IMR-90 (cell line): ENCODE results near the gene CD79B. TPM values are rescaled to one million over a fixed set of nuclear protein-coding genes. Genes with fewer than 3 reads are reported as not detected.
"Not testable (repeated sequence)": the region's sequence is repeated elsewhere in the genome, so short reads cannot be mapped to it uniquely, and the experiment has no call there.

ENCODE experiments used
- ATAC-seq: fragments of 200-7000 bp; cut with Tn5 transposase; 2 replicates; pipeline ENCODE4 v1.9.1; 2020; ENCODE audit warnings: low read depth, mild to moderate bottlenecking, moderate library complexity
- BruUV-seq: library from RNA; stranded (reverse); fragments of 400-500 nt; replicated peaks from 2 replicates; lab custom pipeline; 2021; lab: Mats Ljungman, UMichigan
- CTCF ChIA-PET: fragments of 300-600 bp; formaldehyde crosslinking; extraction: SDS; loops from one replicate; lab custom pipeline; 2021; ENCODE audit warnings: antibody characterized with exemption; lab: Yijun Ruan, JAX
- POLR2A ChIA-PET: fragments of 300-600 bp; sonication (Branson Sonifier 250); formaldehyde crosslinking; loops from one replicate; lab custom pipeline; 2022; ENCODE audit warnings: antibody characterized with exemption; ENCODE audit not compliant: unreplicated experiment; lab: Charles Lee
- DNase-seq: peaks from one replicate; pipeline ENCODE4 v3.0.0; 2013
- H2AFZ ChIP-seq: replicated peaks from 2 replicates; pipeline ENCODE3; 2013; ENCODE audit warnings: low read length, mild to moderate bottlenecking; ENCODE audit not compliant: poor library complexity
- H2AK5ac ChIP-seq: 2 replicates; pipeline ENCODE4 v1.6.1; 2013; ENCODE audit warnings: low read depth, low read length, inconsistent platforms
- H2AK9ac ChIP-seq: replicated peaks from 2 replicates; pipeline ENCODE3; 2013; ENCODE audit warnings: mild to moderate bottlenecking, low read depth, low read length, moderate library complexity; ENCODE audit not compliant: poor library complexity
- H2BK120ac ChIP-seq: 2 replicates; pipeline ENCODE4 v1.6.1; 2013; ENCODE audit warnings: low read depth, low read length, inconsistent platforms
- H2BK15ac ChIP-seq: 3 replicates; pipeline ENCODE4 v1.6.1; 2013; ENCODE audit warnings: low read depth, low read length, inconsistent platforms
- H2BK20ac ChIP-seq: 2 replicates; pipeline ENCODE4 v1.6.1; 2013; ENCODE audit warnings: low read depth, mild to moderate bottlenecking, inconsistent platforms, low read length, moderate library complexity
- H2BK5ac ChIP-seq: 2 replicates; pipeline ENCODE4 v1.6.1; 2013; ENCODE audit warnings: mild to moderate bottlenecking, low read depth, low read length, inconsistent platforms; ENCODE audit not compliant: poor library complexity, severe bottlenecking
- H3K14ac ChIP-seq: replicated peaks from 2 replicates; pipeline ENCODE4 v1.6.1; 2013; ENCODE audit warnings: low read depth, low read length, inconsistent platforms
- H3K18ac ChIP-seq: 2 replicates; pipeline ENCODE4 v1.6.1; 2013; ENCODE audit warnings: low read depth, low read length, control low read depth
- H3K23ac ChIP-seq: 2 replicates; pipeline ENCODE4 v1.6.1; 2013; ENCODE audit warnings: low read depth, low read length, inconsistent platforms
- H3K27ac ChIP-seq: 2 replicates; pipeline ENCODE4 v1.5.1; 2013; ENCODE audit warnings: mild to moderate bottlenecking, control low read depth, low read length; ENCODE audit not compliant: insufficient read depth
- H3K27me3 ChIP-seq: 2 replicates; pipeline ENCODE4 v1.6.1; 2013; ENCODE audit warnings: low read length; ENCODE audit not compliant: control insufficient read depth, insufficient read depth
- H3K36me3 ChIP-seq: 2 replicates; pipeline ENCODE4 v1.6.1; 2013; ENCODE audit warnings: low read length, mixed read lengths; ENCODE audit not compliant: control insufficient read depth, insufficient read depth
- H3K4ac ChIP-seq: 2 replicates; pipeline ENCODE4 v1.6.1; 2013; ENCODE audit warnings: low read depth, low read length, inconsistent platforms
- H3K4me1 ChIP-seq: 2 replicates; pipeline ENCODE4 v1.6.1; 2013; ENCODE audit warnings: low read length, mixed read lengths; ENCODE audit not compliant: control insufficient read depth, insufficient read depth
- H3K4me2 ChIP-seq: 2 replicates; pipeline ENCODE4 v1.6.1; 2013; ENCODE audit warnings: low read depth, mild to moderate bottlenecking, control low read depth, low read length, moderate library complexity
- H3K4me3 ChIP-seq: 2 replicates; pipeline ENCODE4 v1.5.1; 2013; ENCODE audit warnings: low read depth, mild to moderate bottlenecking, control low read depth, low read length, moderate library complexity; ENCODE audit not compliant: insufficient read depth
- H3K56ac ChIP-seq: 2 replicates; pipeline ENCODE4 v1.6.1; 2013; ENCODE audit warnings: low read length, inconsistent platforms; ENCODE audit not compliant: insufficient read depth; ENCODE audit errors: extremely low read depth
- H3K79me1 ChIP-seq, 2 experiments: 2 replicates each; pipeline ENCODE4 v1.6.1; 2013; ENCODE audit warnings: low read length in 2 of 2, inconsistent platforms in 1 of 2, low read depth in 1 of 2
- H3K9ac ChIP-seq: 2 replicates; pipeline ENCODE4 v1.6.1; 2013; ENCODE audit warnings: low read depth, low read length, control low read depth
- H3K9me1 ChIP-seq: 2 replicates; pipeline ENCODE4 v1.6.1; 2013; ENCODE audit warnings: low read length, inconsistent platforms; ENCODE audit not compliant: insufficient read depth
- H3K9me3 ChIP-seq: 2 replicates; pipeline ENCODE4 v1.6.1; 2013; ENCODE audit warnings: low read length; ENCODE audit not compliant: control insufficient read depth, insufficient read depth
- H4K20me1 ChIP-seq: 2 replicates; pipeline ENCODE4 v1.6.1; 2013; ENCODE audit warnings: low read length, inconsistent platforms; ENCODE audit not compliant: insufficient read depth
- H4K5ac ChIP-seq: 2 replicates; pipeline ENCODE4 v1.6.1; 2013; ENCODE audit warnings: mild to moderate bottlenecking, low read depth, low read length, control low read depth
- H4K8ac ChIP-seq, 2 experiments: 2 replicates each; pipeline ENCODE4 v1.6.1; 2013; ENCODE audit warnings: low read depth in 2 of 2, low read length in 2 of 2, control low read depth in 1 of 2, inconsistent platforms in 1 of 2
- H4K91ac ChIP-seq: 2 replicates; pipeline ENCODE4 v1.6.1; 2013; ENCODE audit warnings: low read depth, low read length, inconsistent platforms; ENCODE audit not compliant: insufficient read depth
- CTCF ChIP-seq: conservative IDR thresholded peaks from 2 replicates; pipeline ENCODE4 v1.5.1; 2012; ENCODE audit warnings: mild to moderate bottlenecking, low read depth, low read length, improper control_type of control experiment
- WGBS, 2 experiments: methylation state at CpG; one replicate each; pipeline versions ENCODE4 v1.1.5 to v1.1.7; 2013; ENCODE audit warnings: missing lambda C conversion rate in 2 of 2; ENCODE audit not compliant: insufficient read length in 1 of 2; ENCODE audit errors: extremely low coverage in 2 of 2; 5-methylcytosine and 5-hydroxymethylcytosine counted together
- dilution Hi-C: fragments of 300-500 bp; cut with HindIII; formaldehyde crosslinking; loops from one replicate; pipeline ENCODE4 v1.14.3; 2018; ENCODE audit warnings: low sequenced_read_pairs; ENCODE audit not compliant: unreplicated experiment
- in situ Hi-C: fragments of 300-500 bp; cut with MboI; formaldehyde crosslinking; loops from 3 replicates; pipeline ENCODE4 v1.14.3; 2019; ENCODE audit warnings: low sequenced_read_pairs, inconsistent platforms, mixed read lengths
- intact Hi-C: fragments of 100-400 bp; cut with micrococcal nuclease; formaldehyde crosslinking; loops from 2 replicates; pipeline ENCODE4 v1.10.0; 2022
- polyA plus RNA-seq, 3 experiments: library from polyadenylated mRNA; depleted of rRNA; stranded (reverse); fragments of >200 nt; gene quantifications; 2 replicates each; pipeline ENCODE4 v1.2.3, GENCODE V29; 2012; ENCODE audit warnings: low replicate concordance in 1 of 3
- total RNA-seq: library from RNA; depleted of rRNA; stranded (reverse); fragments of >200 nt; gene quantifications from 2 replicates; pipeline ENCODE4 v1.2.3, GENCODE V29; 2012

The CD79B gene
- total and polyA plus RNA-seq, 2 of the 4 experiments (the other 2 are of a cell fraction) = not detected

- H4K5ac ChIP-seq, H2BK20ac ChIP-seq, H3K56ac ChIP-seq, BruUV-seq, H4K8ac ChIP-seq, H3K36me3 ChIP-seq, H3K4ac ChIP-seq, H4K91ac ChIP-seq, H2AK9ac ChIP-seq, H3K4me2 ChIP-seq, H3K79me1 ChIP-seq, in situ Hi-C loops, H2AK5ac ChIP-seq, H3K23ac ChIP-seq, H2BK15ac ChIP-seq, H2BK120ac ChIP-seq, H3K4me1 ChIP-seq, intact Hi-C loops, H2BK5ac ChIP-seq, H4K20me1 ChIP-seq, H3K27ac ChIP-seq, H3K4me3 ChIP-seq, H3K18ac ChIP-seq, H3K14ac ChIP-seq, POLR2A ChIA-PET, H3K9me1 ChIP-seq, H3K9ac ChIP-seq, H2AFZ ChIP-seq, DNase-seq, H3K9me3 ChIP-seq, dilution Hi-C loops: not testable (repeated sequence)
- ATAC-seq = peak; percentile 75
- H3K27me3 ChIP-seq = peaks cover 35% of the 10 kb centered on the region
- CTCF ChIA-PET = interaction anchor here (0.7 kb wide), 1 partner anchor 16 kb away, joined by 6 read pairs; no protein-coding TSS in a partner anchor
- no CpG with 5 or more reads among the region's 5 CpGs for WGBS, 2 experiments
- TF ChIP-seq CTCF = 0 out of 2 replicates have a peak, but pooled peaks have one; percentile 8
Measured at GRCh38 chr17:63903787-63904201, 28.3 kb downstream of the CD79B start.

- H3K9me3 ChIP-seq, H3K9me1 ChIP-seq, in situ Hi-C loops, H2AFZ ChIP-seq, H4K8ac ChIP-seq, H2BK20ac ChIP-seq, H2AK5ac ChIP-seq, intact Hi-C loops, H3K56ac ChIP-seq, H3K9ac ChIP-seq, dilution Hi-C loops, H4K5ac ChIP-seq, H3K4me2 ChIP-seq, H2AK9ac ChIP-seq, H4K91ac ChIP-seq, CTCF ChIA-PET, H2BK15ac ChIP-seq, H3K4ac ChIP-seq, BruUV-seq, H3K18ac ChIP-seq, H4K20me1 ChIP-seq, H2BK120ac ChIP-seq, DNase-seq, H3K79me1 ChIP-seq, H3K23ac ChIP-seq, ATAC-seq, H3K4me1 ChIP-seq, H2BK5ac ChIP-seq, H3K36me3 ChIP-seq, H3K14ac ChIP-seq, H3K27ac ChIP-seq, POLR2A ChIA-PET, H3K4me3 ChIP-seq: not testable (repeated sequence)
- no CpG with 5 or more reads among the region's 2 CpGs for WGBS, 2 experiments
- H3K27me3 ChIP-seq = peaks cover 33% of the 10 kb centered on the region
Measured at GRCh38 chr17:63901971-63902370, 30.2 kb downstream of the CD79B start.
